WTC11 (cell line): ENCODE data around the gene SUZ12.
"Not testable (repeated sequence)": the region's sequence is repeated elsewhere in the genome, so short reads cannot be mapped to it uniquely, and the experiment has no call there.

Experiments used
- CBFB ChIP-seq: sonication (generic); formaldehyde crosslinking; IDR thresholded peaks from 2 replicates; pipeline ENCODE4 v1.8.1; 2022; ENCODE audit warnings: mild to moderate bottlenecking, low read depth, missing genetic modification reagents
- ETV6 ChIP-seq: sonication (generic); formaldehyde crosslinking; IDR thresholded peaks from 2 replicates; pipeline ENCODE4 v1.8.1; 2022; ENCODE audit warnings: mild to moderate bottlenecking, missing genetic modification reagents
- GABPB1 ChIP-seq: sonication (generic); formaldehyde crosslinking; IDR thresholded peaks from 2 replicates; pipeline ENCODE4 v1.8.1; 2023; ENCODE audit warnings: mild to moderate bottlenecking, missing genetic modification reagents
- IRF2 ChIP-seq: sonication (generic); formaldehyde crosslinking; IDR thresholded peaks from 2 replicates; pipeline ENCODE4 v1.8.0; 2022; ENCODE audit warnings: low read depth, missing genetic modification reagents, borderline replicate concordance
- MXD4 ChIP-seq: fragments of 250-450 bp; sonication (Bioruptor Pico); IDR thresholded peaks from 2 replicates; pipeline ENCODE4 v1.8.0; 2021; ENCODE audit warnings: mild to moderate bottlenecking, moderate library complexity, borderline replicate concordance
- NR2C2 ChIP-seq: sonication (generic); formaldehyde crosslinking; IDR thresholded peaks from 2 replicates; pipeline ENCODE4 v1.8.0; 2022; ENCODE audit warnings: mild to moderate bottlenecking, missing genetic modification reagents
- NR3C1 ChIP-seq: sonication (generic); formaldehyde crosslinking; conservative IDR thresholded peaks from 2 replicates; pipeline ENCODE4 v1.8.1; 2023; ENCODE audit warnings: low read depth, mild to moderate bottlenecking, missing genetic modification reagents
- SP1 ChIP-seq: sonication (generic); formaldehyde crosslinking; conservative IDR thresholded peaks from 2 replicates; pipeline ENCODE4 v1.8.1; 2022; ENCODE audit warnings: missing genetic modification reagents
- ZNF121 ChIP-seq: sonication (generic); formaldehyde crosslinking; IDR thresholded peaks from 2 replicates; pipeline ENCODE4 v1.8.0; 2023; ENCODE audit warnings: missing genetic modification reagents
- TF ChIP-seq, protein P1 (sequence below): sonication (generic); formaldehyde crosslinking; IDR thresholded peaks from 2 replicates; pipeline ENCODE4 v1.8.1; 2023; ENCODE audit warnings: mild to moderate bottlenecking, missing genetic modification reagents
- TF ChIP-seq, protein P2 (sequence below): fragments of 200-600 bp; IDR thresholded peaks from 2 replicates; pipeline ENCODE4 v1.8.0; 2022; ENCODE audit warnings: antibody characterized with exemption
- TF ChIP-seq, protein P3 (sequence below): sonication (generic); formaldehyde crosslinking; IDR thresholded peaks from 2 replicates; pipeline ENCODE4 v1.8.0; 2022; ENCODE audit warnings: mild to moderate bottlenecking, missing genetic modification reagents
- TF ChIP-seq, protein P4 (sequence below): fragments of 250-450 bp; sonication (Bioruptor Pico); IDR thresholded peaks from 2 replicates; pipeline ENCODE4 v2.1.2; 2022; ENCODE audit warnings: mild to moderate bottlenecking, moderate library complexity
- TF ChIP-seq, protein P5 (sequence below): sonication (generic); formaldehyde crosslinking; IDR thresholded peaks from 2 replicates; pipeline ENCODE4 v1.8.0; 2023; ENCODE audit warnings: missing genetic modification reagents

DNA sequence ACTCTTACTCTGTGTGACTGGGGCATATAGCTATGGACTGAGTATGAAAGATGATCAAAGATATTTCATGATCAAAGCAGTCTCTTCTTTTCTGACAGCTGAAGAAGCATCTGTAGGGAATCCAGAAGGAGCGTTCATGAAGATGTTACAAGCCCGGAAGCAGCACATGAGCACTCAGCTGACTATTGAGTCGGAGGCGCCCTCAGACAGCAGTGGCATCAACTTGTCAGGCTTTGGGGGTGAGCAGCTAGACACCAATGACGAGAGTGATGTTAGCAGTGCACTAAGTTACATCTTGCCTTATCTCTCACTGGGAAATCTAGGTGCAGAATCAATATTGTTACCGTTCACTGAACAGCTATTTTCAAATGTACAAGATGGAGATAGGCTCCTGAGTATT lies 110.9 kb downstream of the SUZ12 start:
- TF ChIP-seq, protein P1, sequence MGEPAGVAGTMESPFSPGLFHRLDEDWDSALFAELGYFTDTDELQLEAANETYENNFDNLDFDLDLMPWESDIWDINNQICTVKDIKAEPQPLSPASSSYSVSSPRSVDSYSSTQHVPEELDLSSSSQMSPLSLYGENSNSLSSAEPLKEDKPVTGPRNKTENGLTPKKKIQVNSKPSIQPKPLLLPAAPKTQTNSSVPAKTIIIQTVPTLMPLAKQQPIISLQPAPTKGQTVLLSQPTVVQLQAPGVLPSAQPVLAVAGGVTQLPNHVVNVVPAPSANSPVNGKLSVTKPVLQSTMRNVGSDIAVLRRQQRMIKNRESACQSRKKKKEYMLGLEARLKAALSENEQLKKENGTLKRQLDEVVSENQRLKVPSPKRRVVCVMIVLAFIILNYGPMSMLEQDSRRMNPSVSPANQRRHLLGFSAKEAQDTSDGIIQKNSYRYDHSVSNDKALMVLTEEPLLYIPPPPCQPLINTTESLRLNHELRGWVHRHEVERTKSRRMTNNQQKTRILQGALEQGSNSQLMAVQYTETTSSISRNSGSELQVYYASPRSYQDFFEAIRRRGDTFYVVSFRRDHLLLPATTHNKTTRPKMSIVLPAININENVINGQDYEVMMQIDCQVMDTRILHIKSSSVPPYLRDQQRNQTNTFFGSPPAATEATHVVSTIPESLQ (CRISPR knock-in tag), result not testable (repeated sequence)
- not testable (repeated sequence) for TF ChIP-seq CBFB (CRISPR knock-in tag); SP1 (CRISPR knock-in tag); MXD4; NR3C1 (CRISPR knock-in tag); ETV6 (CRISPR knock-in tag); IRF2 (CRISPR knock-in tag); ZNF121 (CRISPR knock-in tag); NR2C2 (CRISPR knock-in tag); GABPB1 (CRISPR knock-in tag)
- TF ChIP-seq, protein P2, sequence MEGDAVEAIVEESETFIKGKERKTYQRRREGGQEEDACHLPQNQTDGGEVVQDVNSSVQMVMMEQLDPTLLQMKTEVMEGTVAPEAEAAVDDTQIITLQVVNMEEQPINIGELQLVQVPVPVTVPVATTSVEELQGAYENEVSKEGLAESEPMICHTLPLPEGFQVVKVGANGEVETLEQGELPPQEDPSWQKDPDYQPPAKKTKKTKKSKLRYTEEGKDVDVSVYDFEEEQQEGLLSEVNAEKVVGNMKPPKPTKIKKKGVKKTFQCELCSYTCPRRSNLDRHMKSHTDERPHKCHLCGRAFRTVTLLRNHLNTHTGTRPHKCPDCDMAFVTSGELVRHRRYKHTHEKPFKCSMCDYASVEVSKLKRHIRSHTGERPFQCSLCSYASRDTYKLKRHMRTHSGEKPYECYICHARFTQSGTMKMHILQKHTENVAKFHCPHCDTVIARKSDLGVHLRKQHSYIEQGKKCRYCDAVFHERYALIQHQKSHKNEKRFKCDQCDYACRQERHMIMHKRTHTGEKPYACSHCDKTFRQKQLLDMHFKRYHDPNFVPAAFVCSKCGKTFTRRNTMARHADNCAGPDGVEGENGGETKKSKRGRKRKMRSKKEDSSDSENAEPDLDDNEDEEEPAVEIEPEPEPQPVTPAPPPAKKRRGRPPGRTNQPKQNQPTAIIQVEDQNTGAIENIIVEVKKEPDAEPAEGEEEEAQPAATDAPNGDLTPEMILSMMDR, result not testable (repeated sequence)
- TF ChIP-seq, protein P3, sequence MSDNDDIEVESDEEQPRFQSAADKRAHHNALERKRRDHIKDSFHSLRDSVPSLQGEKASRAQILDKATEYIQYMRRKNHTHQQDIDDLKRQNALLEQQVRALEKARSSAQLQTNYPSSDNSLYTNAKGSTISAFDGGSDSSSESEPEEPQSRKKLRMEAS (CRISPR knock-in tag), result not testable (repeated sequence)
- TF ChIP-seq, protein P4, sequence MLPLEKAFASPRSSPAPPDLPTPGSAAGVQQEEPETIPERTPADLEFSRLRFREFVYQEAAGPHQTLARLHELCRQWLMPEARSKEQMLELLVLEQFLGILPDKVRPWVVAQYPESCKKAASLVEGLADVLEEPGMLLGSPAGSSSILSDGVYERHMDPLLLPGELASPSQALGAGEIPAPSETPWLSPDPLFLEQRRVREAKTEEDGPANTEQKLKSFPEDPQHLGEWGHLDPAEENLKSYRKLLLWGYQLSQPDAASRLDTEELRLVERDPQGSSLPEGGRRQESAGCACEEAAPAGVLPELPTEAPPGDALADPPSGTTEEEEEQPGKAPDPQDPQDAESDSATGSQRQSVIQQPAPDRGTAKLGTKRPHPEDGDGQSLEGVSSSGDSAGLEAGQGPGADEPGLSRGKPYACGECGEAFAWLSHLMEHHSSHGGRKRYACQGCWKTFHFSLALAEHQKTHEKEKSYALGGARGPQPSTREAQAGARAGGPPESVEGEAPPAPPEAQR (CRISPR knock-in tag), result not testable (repeated sequence)
- TF ChIP-seq, protein P5, sequence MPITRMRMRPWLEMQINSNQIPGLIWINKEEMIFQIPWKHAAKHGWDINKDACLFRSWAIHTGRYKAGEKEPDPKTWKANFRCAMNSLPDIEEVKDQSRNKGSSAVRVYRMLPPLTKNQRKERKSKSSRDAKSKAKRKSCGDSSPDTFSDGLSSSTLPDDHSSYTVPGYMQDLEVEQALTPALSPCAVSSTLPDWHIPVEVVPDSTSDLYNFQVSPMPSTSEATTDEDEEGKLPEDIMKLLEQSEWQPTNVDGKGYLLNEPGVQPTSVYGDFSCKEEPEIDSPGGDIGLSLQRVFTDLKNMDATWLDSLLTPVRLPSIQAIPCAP, result not testable (repeated sequence)
